HG03565 (cell line): ENCODE results near the gene ERG28.
"Not testable (repeated sequence)": the region's sequence is repeated elsewhere in the genome, so short reads cannot be mapped to it uniquely, and the experiment has no call there.

Source experiments
- ATAC-seq: cut with Tn5 transposase; IDR thresholded peaks from one replicate; pipeline ENCODE4 v1.9.1; 2021; ENCODE audit warnings: mild to moderate bottlenecking, moderate library complexity; ENCODE audit not compliant: unreplicated experiment

ERG28 gene

GRCh38 chr14:75660630-75661498 is at the start of gene ERG28, which contains the start of gene TTLL5:
Gene ERG28 (minus strand): TSS chr14:75660876. CDS start chr14:75657502, 3,374 bp downstream.
Gene TTLL5 (plus strand): TSS chr14:75661246. CDS start chr14:75663150, 1,904 bp downstream.
- peak; percentile 91 for ATAC-seq

GRCh38 chr14:75709207-75709812 is 48.6 kb upstream of the ERG28 start:
- ATAC-seq = peak; percentile 52

GRCh38 chr14:75705014-75705413 is 44.3 kb upstream of the ERG28 start:
- no peak for ATAC-seq

GRCh38 chr14:75703467-75703866 is 42.8 kb upstream of the ERG28 start:
- ATAC-seq = no peak

- ATAC-seq = no peak
These were observed 42.1 kb upstream of the ERG28 start for GRCh38 chr14:75702616-75703261.

GRCh38 chr14:75702122-75702521 is 41.4 kb upstream of the ERG28 start:
- ATAC-seq = no peak

- no peak for ATAC-seq
These were observed 39.6 kb upstream of the ERG28 start for GRCh38 chr14:75700295-75700694.

- no peak for ATAC-seq
These were observed 38.7 kb upstream of the ERG28 start for GRCh38 chr14:75699331-75699730.

GRCh38 chr14:75697918-75698317 is 37.2 kb upstream of the ERG28 start:
- no peak for ATAC-seq

- no peak for ATAC-seq
These were observed 36.7 kb upstream of the ERG28 start for GRCh38 chr14:75697386-75697785.

GRCh38 chr14:75695025-75695424 is 34.3 kb upstream of the ERG28 start:
- not testable (repeated sequence) for ATAC-seq

- no peak for ATAC-seq
These were observed 29.3 kb upstream of the ERG28 start for GRCh38 chr14:75690010-75690409.

GRCh38 chr14:75689012-75689411 is 28.3 kb upstream of the ERG28 start:
- no peak for ATAC-seq

- ATAC-seq = no peak
These were observed 25.2 kb upstream of the ERG28 start for GRCh38 chr14:75685910-75686309.

- ATAC-seq = no peak
These were observed 14.7 kb upstream of the ERG28 start for GRCh38 chr14:75675265-75675960.

- peak; percentile 41 for ATAC-seq
These were observed 12.8 kb upstream of the ERG28 start for GRCh38 chr14:75673345-75674035.

GRCh38 chr14:75672605-75673192 is 12.0 kb upstream of the ERG28 start:
- ATAC-seq = no peak

GRCh38 chr14:75667099-75667765 is 6.6 kb upstream of the ERG28 start:
- no peak for ATAC-seq

- no peak for ATAC-seq
These were observed 2.3 kb upstream of the ERG28 start for GRCh38 chr14:75662966-75663365.

- ATAC-seq = no peak
These were observed 781 bp upstream of the ERG28 start for GRCh38 chr14:75661499-75661814.
